ENCODE data around the gene PCIF1.

GRCh38 chr20:45947110-45947866, 12.8 kb downstream of the PCIF1 start:
- TF ChIP-seq CTCF (conservative IDR thresholded peaks at IDR 0.05): no peak
- TF ChIP-seq EZH2 (IDR thresholded peaks at IDR 0.05; ENCODE audit: low read depth): no peak
